GM21786 (cell line): Measurements from ENCODE around the gene CIC.
"Not testable (repeated sequence)": the region's sequence is repeated elsewhere in the genome, so short reads cannot be mapped to it uniquely, and the experiment has no call there.

Experiments used
- ATAC-seq: cut with Tn5 transposase; IDR thresholded peaks from one replicate; pipeline ENCODE4 v1.9.1; 2021; ENCODE audit not compliant: unreplicated experiment

CIC gene

DNA sequence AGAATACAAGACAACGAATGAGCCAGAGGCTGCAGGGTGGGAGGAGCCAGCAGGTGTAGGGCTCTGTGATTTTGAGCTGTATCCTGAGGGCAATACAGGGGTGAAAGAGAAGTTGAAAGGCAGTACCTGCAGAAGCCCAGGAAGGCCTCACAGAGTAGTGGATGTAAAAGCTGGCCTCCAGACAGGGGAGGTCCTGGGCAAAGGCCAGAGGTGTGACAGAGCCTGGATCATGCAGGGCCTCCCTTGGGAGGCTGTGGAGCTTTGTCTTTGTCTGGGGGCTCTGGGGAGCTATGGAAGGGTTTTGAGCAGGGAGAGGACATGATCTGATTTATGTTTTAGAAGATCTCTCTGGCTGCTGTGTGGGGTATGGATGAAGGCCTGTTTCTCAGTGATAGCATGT, 59.1 kb downstream of the CIC start:
- no peak for ATAC-seq

DNA sequence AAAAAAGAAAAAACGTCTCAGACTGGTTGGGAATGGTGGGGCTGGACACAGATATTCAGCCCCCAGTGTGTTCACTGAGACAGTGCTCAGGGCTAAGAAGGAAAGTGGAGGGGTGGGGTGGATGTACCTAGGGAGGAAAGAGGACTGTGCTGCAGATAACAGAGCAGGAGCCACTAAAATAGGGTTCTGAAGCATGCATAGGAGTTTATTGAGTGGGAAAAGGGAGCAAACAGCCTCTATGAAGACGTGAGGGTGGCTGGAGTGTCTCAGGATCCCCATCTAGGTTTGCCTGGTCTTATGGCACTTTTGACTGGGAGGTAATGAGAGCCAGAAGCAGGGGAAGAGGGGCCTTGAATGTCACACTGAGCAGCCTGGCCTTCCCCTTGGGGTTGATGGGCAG, 59.8 kb downstream of the CIC start:
- ATAC-seq = no peak

GRCh38 chr19:42330241-42330711, 61.2 kb downstream of the CIC start:
- ATAC-seq = no peak

GRCh38 chr19:42331333-42331732, 62.3 kb downstream of the CIC start:
- ATAC-seq = not testable (repeated sequence)

DNA sequence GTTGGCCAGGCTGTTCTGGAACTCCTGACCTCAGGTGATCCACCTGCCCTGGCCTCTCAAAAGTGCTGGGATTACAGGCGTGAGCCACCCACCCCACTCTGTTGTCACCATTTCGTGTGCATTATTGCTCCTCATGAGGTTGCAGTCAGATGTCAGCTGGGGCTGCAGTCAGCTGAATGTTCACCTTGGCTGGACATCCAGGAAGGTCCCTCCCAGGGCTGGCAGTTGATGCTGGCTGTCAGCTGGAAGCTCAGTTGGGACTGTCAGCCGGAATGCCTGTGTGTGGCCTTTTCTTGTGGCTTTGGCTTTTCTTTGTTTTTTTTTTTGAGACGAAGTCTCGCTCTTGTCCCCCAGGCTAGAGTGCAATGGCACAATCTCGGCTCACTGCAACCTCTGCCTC, 63.0 kb downstream of the CIC start:
- ATAC-seq = no peak

- no peak for ATAC-seq
Observed at GRCh38 chr19:42333018-42333417, 64.0 kb downstream of the CIC start.

DNA sequence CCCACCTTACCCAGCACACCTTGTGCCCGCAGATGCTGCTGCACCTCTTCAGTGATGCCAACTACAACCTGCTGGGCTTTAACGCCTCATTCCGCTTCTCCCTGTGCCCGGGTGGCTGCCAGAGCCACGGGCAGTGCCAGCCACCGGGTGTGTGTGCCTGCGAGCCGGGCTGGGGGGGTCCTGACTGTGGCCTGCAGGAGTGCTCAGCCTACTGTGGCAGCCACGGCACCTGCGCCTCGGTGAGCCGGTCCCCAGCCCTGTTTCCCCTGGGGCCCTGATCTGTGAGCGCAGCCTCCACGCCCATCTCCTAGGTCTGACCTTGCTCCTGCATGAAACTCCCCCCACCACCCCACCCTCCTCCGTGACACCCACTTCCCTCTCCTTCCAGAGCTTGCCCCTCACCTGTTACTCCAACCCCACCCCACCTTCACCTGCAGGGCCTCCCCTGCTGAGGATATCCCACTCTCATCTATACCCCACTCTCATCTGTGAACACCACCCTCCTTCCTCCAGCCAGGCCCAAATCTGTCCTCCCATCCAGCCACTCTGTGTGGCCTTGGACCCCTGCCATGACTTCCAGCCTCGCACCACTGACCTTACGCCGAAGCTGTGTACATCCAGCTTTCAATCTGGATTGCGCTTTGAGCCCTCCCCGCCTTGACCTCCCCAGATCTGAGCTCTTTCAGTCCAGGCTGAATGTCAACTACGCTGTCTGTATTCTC, 65.1 kb downstream of the CIC start:
- no peak for ATAC-seq

DNA sequence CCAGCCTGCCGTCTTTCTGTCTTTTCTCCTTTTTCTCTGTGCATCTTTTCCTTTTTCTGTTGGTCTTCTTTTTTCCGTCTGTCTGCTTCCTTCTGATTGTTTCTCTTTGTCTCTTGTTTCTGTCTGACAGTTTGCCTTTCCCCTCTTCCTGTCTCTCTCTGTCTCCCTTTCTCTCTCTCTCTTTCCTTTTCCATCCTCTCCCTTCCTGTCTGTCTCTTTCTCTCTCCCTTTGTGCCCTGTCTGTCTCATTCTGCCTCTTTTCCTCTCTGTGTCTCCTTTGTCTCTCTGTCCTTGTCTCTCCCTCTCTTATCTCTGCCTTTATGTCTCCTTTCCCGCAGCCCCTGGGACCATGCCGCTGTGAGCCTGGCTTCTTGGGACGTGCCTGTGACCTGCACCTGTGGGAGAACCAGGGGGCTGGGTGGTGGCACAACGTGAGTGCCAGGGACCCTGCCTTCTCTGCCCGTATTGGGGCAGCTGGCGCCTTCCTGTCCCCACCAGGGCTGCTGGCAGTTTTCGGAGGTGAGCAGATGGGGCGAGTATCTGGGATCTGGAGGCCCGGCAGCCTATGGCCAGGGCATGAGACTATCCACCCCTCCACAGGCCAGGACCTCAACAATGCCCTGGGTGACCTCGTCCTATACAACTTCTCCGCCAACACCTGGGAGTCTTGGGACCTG, 65.8 kb downstream of the CIC start:
- ATAC-seq = no peak

DNA sequence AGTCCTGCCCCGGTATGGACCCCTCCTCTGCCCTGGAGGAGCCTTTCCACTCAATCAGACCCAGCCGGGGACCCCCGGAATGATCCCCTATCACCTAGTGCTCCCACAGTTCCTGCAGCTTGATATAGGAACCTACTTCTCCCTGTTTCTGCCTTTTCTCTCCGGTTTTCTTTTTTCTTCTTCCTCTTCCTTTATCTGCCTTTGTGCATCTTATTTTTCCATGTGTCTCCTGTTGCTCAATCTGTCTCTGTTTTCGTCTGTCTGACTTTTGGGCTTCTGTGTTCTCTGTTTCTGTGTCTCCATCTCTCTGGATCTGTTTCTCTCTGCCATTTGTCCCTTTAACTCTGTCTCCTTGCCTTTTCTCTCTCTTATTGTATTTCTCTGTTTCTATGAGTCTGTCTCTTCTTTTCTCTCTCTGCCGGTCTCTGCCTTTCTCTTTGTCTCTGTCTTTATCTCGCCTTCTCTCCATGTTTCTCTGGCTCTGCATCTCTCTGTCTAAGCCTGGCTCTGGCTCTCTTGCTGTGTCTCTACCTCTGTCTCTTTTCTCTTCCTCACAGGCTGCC, 66.4 kb downstream of the CIC start:
- ATAC-seq = no peak

GRCh38 chr19:42335971-42336370, 66.9 kb downstream of the CIC start:
- no peak for ATAC-seq

GRCh38 chr19:42339126-42339860, 70.2 kb downstream of the CIC start:
- ATAC-seq = not testable (repeated sequence)

GRCh38 chr19:42339922-42340321, 70.9 kb downstream of the CIC start:
- not testable (repeated sequence) for ATAC-seq

GRCh38 chr19:42343344-42344110, 74.5 kb downstream of the CIC start:
- no peak for ATAC-seq

DNA sequence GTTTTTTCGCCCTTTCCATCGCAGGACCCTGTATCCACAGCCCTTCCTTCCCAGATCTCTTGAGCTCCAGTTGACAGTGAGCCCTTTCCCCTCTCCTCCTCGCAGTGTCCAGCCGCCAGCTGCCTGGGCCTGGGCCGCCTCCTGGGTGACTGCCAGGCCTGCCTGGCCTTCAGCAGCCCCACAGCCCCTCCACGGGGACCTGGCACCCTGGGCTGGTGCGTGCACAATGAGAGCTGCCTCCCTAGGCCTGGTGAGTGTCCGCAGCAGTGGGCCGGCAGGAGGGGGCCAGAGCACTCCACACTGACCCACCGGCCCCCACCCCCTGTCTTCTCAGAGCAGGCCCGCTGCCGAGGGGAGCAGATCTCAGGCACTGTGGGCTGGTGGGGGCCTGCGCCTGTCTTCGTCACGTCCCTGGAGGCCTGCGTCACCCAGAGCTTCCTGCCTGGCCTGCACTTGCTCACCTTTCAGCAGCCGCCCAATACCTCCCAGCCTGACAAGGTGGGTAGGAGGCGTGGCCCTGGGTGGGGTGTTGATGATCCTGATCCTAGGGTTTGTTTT, 75.4 kb downstream of the CIC start:
- ATAC-seq = no peak
